Colon (tissue), 2 donors: Measurements from ENCODE around the gene TRPM4.
"Not testable (repeated sequence)": the region's sequence is repeated elsewhere in the genome, so short reads cannot be mapped to it uniquely, and the experiment has no call there.

Source experiments
- FAIRE-seq: peaks from 2 replicates; lab custom pipeline; 2012; peaks lifted over from hg19 to GRCh38; lab: Jason Lieb, UNC
- donor health status: control.
- donor health status: control.

The TRPM4 gene

DNA sequence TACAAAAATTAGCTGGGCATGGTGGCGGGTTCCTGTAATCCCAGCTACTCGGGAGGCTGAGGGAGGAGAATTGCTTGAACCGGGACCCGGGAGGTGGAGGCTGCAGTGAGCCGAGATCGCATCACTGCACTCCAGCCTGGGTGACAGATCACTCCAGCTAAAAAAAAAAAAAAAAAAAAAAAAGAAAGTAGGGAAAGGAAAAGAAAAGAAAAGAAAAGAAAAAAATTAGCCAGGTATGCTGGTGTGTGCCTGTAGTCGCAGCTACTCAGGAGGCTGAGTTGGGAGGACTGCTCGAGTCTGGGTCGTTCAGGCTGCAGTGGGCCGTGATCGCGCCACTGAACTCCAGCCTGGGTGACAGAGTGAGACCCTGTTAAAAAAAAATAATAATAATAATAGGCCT is 30.4 kb upstream of the TRPM4 start:
- FAIRE-seq, result not testable (repeated sequence)

DNA sequence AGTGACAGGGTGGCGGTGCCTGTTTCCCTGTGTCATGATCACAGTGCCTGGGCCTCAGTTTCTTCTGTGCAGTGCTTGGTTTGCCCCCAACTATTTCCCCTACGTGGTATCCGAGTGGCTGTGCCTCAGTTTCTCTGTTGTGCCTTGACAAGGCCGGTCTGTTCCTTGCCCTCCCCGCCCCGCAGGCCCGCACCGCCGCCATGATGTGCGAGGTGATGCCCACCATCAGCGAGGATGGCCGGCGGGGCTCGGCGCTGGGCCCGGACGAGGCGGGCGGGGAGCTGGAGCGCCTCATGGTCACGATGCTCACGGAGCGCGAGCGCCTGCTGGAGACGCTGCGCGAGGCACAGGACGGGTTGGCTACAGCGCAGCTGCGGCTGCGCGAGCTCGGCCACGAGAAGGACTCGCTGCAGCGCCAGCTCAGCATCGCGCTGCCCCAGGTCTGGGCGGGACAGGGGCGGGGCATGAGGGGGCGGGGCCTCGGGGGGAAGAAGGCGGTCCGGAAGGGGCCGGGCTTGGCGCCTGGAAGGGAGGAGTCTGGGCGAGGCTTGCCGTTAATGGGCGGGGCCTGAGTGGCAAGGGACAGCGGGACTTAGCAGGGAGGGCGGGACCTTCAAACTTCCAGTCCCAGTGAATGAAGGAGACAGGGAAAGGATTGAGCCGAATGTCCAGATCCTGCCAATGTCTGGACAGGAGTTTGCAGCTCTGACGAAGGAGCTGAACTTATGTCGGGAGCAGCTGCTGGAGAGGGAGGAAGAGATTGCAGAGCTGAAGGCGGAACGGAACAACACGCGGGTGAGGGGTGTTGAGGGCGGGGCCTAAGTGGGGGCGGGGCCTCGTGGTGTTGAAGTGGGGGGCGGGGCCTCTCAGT is 29.7 kb upstream of the TRPM4 start:
- no peak for FAIRE-seq

GRCh38 chr19:49128545-49129237 is 28.9 kb upstream of the TRPM4 start:
- no peak for FAIRE-seq

DNA sequence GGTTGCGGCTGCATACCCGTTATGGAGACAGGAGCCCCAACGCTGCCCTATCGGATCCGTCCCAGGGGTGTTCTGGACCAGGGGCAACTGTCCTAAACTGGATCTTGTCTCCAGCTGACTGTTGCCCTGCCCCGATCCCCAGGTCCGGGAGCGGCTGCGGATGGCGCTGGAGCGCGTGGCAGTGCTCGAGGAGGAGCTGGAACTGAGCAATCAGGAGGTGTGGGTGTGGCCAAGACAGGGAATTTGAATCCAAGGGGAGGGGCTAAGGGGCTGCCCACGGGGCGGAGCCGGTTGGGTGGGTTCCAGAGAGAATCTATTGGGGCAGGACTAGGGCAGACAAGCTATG is 28.4 kb upstream of the TRPM4 start:
- no peak for FAIRE-seq

DNA sequence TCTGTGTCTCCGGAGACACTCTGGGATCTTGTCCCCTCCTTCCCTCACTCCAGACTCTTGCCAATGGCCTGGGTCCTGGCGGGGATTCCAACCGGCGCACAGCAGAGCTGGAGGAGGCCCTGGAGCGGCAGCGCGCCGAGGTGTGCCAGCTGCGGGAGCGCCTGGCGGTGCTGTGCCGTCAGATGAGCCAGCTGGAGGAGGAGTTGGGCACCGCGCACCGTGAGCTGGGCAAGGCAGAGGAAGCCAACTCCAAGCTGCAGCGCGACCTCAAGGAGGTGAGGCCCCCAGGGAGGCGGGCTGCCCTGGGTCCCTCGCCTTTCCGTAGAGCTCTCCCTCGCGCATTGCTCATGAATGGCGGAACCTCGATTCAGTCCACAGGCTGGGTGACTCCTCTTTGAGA is 27.3 kb upstream of the TRPM4 start:
- no peak for FAIRE-seq

DNA sequence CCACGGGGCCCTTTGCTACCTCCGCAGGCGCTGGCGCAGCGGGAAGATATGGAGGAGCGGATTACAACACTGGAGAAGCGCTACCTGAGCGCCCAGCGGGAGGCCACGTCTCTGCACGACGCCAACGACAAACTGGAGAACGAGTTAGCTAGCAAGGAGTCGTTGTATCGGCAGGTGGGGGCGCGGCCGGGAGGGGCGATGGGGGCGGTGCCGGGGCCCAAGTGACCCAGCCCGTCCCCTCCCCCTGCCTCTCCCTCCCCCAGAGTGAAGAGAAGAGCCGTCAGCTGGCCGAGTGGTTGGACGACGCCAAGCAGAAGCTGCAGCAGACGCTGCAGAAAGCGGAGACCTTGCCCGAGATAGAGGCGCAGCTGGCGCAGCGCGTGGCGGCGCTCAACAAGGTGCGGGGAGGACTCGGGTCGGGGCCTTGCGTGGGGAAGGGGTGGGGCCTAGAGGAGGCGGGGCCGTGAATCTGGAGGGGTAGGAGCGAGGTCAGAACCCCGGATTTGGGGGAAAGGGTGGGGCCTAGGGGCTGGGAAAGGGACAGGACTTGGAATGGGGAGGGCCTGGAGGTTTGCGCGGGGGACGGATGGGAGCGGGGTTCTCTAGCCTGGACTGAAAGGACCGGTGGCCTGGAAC is 24.5 kb upstream of the TRPM4 start:
- no peak for FAIRE-seq

- FAIRE-seq, result no peak
These were observed 23.8 kb upstream of the TRPM4 start for GRCh38 chr19:49133621-49134454.

- no peak for FAIRE-seq
These were observed 21.9 kb upstream of the TRPM4 start for GRCh38 chr19:49135686-49136085.

DNA sequence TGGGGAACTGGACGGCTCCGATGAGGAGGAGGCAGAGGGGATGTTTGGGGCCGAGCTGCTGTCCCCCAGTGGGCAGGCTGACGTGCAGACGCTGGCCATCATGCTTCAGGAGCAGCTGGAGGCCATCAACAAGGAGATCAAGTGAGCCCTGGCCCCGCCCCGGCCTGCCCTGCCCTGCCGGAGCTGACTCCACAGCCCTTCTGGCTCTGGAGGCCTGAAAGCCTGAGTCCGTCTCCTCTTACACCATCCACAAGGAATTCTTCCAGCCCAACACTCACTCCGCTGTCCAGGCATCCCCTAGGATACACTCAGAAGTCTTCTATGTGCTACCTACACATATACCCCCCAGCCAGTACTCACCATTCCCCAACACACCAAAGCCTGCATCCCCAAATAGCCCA is 20.8 kb upstream of the TRPM4 start:
- FAIRE-seq, result no peak

DNA sequence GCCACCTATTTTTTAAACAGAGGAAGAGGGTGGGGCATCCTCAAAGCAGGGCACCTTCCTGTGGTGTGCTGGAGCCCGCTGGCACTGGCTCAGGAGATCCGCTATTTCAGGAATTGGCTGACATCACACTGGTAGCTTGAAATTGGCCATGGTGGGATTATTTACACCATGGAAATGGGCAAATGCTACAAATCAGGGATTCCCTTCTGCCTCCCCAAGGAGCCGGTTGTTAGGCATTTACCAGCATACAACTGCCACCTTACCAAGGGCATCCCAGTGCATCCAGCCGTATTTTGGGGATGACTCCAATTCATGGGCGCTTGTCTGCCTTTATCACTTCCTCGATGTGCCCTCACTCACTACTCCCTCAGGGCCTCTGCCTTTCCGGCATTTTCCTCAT is 16.6 kb upstream of the TRPM4 start:
- no peak for FAIRE-seq

- FAIRE-seq, result no peak
These were observed 16.2 kb upstream of the TRPM4 start for GRCh38 chr19:49141352-49141751.

DNA sequence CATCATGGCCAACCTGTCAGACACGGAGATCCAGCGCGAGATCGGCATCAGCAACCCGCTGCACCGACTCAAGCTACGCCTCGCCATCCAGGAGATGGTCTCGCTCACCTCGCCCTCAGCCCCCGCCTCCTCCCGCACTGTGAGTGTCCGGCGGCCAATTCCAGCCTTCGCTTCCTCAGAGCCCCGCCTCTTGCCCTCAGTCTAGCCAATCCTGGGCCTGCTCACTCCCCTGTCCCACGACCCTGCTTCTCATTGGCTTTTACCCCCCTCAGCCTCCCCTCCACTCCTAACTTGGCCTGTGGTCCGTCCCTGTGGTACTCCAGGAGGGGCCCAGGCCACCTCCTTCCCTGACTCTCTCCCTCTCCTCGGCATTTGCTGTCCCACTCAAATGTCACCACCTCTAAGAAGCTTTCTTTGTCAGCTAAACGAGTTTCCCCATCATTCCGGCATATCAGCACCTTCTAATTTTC is 14.7 kb upstream of the TRPM4 start:
- no peak for FAIRE-seq

DNA sequence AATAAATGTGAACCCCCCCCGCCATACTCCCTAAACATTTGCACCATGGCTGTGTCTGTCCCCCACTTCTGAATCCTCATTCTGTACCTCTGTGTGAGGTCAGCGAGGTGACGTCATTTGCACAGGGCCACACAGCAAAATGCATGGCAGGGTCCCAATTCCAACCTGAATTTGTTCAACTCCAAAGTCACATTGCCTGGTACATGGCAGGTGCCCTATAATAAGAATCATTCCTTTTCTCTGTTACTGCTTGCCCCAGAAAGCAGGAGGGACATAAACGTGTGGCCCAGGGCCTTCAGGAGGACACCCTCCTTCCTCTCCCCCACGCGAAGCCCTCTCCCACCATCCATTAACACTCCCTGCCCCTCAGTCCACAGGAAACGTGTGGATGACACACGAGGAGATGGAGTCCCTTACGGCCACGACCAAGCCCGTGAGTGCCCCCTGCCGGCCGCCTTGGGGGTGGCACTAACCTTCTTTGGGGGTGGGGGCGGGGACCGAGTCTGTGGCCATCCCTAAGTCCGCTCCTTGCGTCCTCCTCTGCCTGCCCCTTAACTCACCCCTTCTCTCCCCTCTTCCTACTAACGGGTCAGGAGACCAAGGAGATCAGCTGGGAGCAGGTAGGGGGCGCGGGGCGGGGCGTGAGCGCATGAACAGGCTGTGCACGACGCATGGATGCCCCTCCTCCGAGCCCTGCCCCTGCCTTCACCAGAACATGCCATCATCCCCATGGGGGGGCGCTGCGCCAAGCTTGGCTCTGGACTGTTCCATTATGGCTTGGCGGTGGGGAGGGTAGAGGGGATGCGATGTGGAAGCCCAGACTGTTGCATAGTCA is 11.8 kb upstream of the TRPM4 start:
- no peak for FAIRE-seq

GRCh38 chr19:49146408-49146770 is 11.2 kb upstream of the TRPM4 start:
- FAIRE-seq, result not testable (repeated sequence)

DNA sequence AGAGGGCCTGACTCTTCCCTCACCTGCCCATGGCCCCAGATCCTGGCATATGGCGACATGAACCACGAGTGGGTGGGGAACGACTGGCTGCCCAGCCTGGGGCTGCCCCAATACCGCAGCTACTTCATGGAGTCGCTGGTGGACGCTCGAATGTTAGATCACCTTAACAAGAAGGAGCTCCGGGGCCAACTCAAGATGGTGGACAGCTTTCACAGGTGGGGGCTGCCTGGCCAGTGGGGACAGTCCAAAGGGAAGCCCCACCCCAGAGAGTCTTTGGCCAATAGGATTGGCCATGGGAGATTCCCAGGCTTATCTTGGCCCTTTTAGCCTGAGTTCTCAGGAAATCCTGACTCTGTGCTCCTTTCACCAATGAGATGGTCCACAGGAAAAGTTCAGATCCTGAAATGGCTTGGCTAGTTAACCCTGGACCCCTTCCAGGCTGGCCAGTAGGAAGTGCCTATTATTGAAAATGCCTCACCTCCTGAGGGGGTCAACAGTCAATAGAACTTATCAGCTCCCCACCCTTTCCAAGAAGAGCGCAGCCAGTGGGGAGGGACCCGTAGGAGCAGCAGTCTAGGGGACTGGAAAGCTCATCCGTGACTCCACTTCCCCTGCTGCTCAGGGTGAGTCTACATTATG is 9.4 kb upstream of the TRPM4 start:
- FAIRE-seq, result no peak

DNA sequence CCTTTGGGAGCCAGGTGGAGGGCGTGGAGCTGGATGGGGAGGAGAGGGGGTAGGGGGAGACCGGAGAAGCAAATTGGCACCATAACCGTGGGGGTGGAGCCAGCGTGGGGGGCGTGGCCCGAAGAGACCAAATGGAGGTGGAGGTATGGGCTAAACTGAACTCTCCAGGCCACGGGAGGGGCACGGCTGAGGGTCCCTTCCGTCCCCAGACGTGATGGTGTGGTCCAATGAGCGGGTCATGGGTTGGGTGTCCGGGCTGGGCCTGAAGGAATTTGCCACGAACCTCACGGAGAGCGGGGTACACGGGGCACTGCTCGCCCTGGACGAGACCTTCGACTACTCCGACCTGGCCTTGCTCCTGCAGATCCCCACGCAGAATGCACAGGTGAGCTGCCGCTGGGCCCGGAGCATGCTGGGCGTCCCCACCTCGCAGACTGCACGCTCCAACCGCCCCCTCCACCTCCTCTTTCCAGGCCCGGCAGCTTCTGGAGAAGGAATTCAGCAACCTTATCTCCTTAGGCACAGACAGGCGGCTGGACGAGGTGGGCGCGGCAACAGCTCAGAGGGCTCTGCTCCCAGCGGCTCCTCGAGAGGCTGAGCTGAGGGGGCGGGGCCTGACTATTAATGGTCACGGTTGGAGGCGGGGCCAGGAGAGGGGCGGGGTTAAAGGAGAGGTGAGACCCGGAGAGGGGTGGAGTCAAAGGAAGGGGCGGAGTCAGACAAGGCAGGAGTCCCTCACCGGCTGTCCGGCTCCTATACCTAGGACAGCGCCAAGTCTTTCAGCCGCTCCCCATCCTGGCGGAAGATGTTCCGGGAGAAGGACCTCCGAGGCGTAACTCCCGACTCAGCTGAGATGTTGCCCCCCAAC is 8.6 kb upstream of the TRPM4 start:
- FAIRE-seq, result no peak

GRCh38 chr19:49149652-49150105 is 7.9 kb upstream of the TRPM4 start:
- FAIRE-seq, result no peak

GRCh38 chr19:49150106-49150943 is 7.3 kb upstream of the TRPM4 start:
- FAIRE-seq, result no peak

- no peak for FAIRE-seq
These were observed 6.7 kb upstream of the TRPM4 start for GRCh38 chr19:49150944-49151243.
